Stimulated activated CD4-positive, alpha-beta T cell treated with anti-CD3 and anti-CD28 coated beads, Interleukin-15, amount 100 ng/mL, for 48 hours (primary cell): ENCODE measurements around the gene PHF19.

ENCODE experiments used
- DNase-seq, 2 donors: peaks; one replicate each; pipeline ENCODE4 v3.0.0-alpha.2; 2020; ENCODE audit warnings: low read depth in 2 of 2

Gene PHF19

GRCh38 chr9:120913647-120914264 lies 36.8 kb upstream of the PHF19 start:
- DNase-seq, result no peak

GRCh38 chr9:120912958-120913646 lies 36.1 kb upstream of the PHF19 start:
- DNase-seq, result no peak

- no peak for DNase-seq
These were observed 34.4 kb upstream of the PHF19 start for GRCh38 chr9:120911295-120911837.

GRCh38 chr9:120910643-120911042 lies 33.7 kb upstream of the PHF19 start:
- DNase-seq, result no peak

- no peak for DNase-seq
These were observed 32.9 kb upstream of the PHF19 start for GRCh38 chr9:120909904-120910303.

- no peak for DNase-seq
These were observed 28.6 kb upstream of the PHF19 start for GRCh38 chr9:120905315-120906164.

- DNase-seq, result no peak
These were observed 28.0 kb upstream of the PHF19 start for GRCh38 chr9:120904978-120905301.

- DNase-seq, result no peak
These were observed 27.3 kb upstream of the PHF19 start for GRCh38 chr9:120904061-120904977.

GRCh38 chr9:120902569-120903535 lies 25.9 kb upstream of the PHF19 start:
- no peak for DNase-seq

GRCh38 chr9:120901755-120902568 lies 25.0 kb upstream of the PHF19 start:
- DNase-seq, result no peak

- DNase-seq, result no peak
These were observed 23.8 kb upstream of the PHF19 start for GRCh38 chr9:120900824-120901223.

GRCh38 chr9:120899490-120900068 lies 22.6 kb upstream of the PHF19 start:
- DNase-seq, result no peak

GRCh38 chr9:120898396-120898795 lies 21.4 kb upstream of the PHF19 start:
- no peak for DNase-seq

GRCh38 chr9:120895951-120896350 lies 19.0 kb upstream of the PHF19 start:
- no peak for DNase-seq

- no peak for DNase-seq
These were observed 17.5 kb upstream of the PHF19 start for GRCh38 chr9:120894321-120895148.

GRCh38 chr9:120893611-120894307 lies 16.8 kb upstream of the PHF19 start:
- DNase-seq, result no peak
